NCI-H82 treated with DMSO at 0.1 percent for 48 hours (cell line): ENCODE data around the gene SPSB1.
A peak's percentile ranks its signal among the peaks of the same experiment; 100 is the strongest.
"Not testable (repeated sequence)": the region's sequence is repeated elsewhere in the genome, so short reads cannot be mapped to it uniquely, and the experiment has no call there.

ENCODE experiments used
- DNase-seq: peaks from one replicate; lab custom pipeline; 2025; ENCODE audit not compliant: unreplicated experiment; lab: John Stamatoyannopoulos, UW

The SPSB1 gene

DNA sequence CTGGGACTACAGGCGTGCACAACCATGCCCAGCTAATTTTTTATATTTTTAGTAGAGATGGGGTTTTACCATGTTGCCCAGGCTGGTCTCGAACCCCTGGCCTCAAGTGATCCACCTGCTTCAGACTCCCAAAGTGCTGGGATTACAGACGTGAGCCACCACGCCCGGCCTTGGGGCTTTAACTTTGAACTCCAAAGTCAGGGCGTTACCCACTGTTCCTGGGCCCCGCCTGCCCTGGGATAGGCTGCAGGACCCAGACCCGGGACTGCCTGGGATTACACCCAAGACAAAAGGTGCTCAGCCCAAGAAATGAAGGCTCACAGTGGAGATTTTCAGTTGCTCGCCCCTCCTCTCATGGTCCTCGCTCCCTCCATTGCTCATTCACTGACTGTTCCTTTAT is 92.7 kb downstream of the SPSB1 start:
- not testable (repeated sequence) for DNase-seq

DNA sequence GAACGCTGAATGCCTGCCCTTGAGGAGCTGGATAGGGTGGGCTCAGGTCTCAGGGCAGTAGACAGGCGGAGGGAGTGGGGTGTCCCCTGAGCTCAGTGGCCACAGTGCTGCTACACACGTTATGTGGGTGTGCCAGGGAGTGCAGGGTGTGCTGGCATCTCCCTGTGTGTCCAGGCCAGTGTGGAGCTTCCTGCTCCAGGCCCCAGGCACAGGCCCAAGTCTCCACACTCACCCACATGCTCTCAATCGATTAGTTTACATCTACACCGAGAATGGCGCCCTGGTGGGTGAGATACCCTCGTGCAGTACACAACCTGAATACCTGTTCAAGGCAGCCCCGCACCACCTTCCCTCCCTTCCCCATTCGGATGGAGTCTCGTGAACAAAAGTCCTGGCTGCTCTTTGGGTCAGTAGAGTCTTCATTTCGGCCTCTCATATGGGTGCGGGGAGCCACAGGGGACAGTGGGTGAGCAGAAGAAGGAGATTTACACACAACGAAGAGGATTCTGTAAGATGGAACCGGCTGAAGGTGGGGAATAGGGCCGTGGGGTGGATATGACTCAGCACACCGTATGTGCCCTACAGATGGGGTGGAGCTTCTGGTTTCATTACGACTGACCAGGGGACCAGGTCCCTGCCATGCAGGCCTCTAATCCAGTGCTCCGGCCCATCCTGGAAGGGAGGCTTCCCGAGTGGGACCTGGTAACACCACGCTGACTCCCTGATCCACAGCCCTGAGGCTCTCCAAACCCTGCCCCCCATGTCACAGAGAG is 93.3 kb downstream of the SPSB1 start:
- no peak for DNase-seq

- DNase-seq, result no peak
These were observed 95.9 kb downstream of the SPSB1 start for GRCh38 chr1:9388335-9389180.

- no peak for DNase-seq
These were observed 97.3 kb downstream of the SPSB1 start for GRCh38 chr1:9389968-9390367.

DNA sequence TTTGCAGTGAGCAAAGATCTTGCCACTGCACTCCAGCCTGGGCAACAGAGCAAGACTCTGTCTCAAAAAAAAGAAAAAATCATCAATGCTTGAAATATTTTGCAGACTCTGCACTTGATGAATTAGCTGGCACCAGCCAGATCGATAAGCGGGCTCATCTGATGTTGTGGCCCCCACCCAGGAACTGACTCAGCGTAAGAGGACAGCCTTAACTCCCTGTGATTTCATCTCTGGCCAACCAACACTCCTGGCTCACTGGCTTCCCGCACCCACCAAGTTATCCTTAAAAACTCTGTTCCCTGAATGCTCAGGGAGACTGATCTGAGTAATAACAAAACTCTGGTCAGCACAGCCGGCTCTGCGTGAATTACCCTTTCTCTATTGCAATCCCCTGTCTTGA is 98.9 kb downstream of the SPSB1 start:
- DNase-seq, result no peak

GRCh38 chr1:9394010-9394409 is 101.3 kb downstream of the SPSB1 start:
- DNase-seq, result no peak

GRCh38 chr1:9395018-9395417 is 102.3 kb downstream of the SPSB1 start:
- DNase-seq, result no peak

DNA sequence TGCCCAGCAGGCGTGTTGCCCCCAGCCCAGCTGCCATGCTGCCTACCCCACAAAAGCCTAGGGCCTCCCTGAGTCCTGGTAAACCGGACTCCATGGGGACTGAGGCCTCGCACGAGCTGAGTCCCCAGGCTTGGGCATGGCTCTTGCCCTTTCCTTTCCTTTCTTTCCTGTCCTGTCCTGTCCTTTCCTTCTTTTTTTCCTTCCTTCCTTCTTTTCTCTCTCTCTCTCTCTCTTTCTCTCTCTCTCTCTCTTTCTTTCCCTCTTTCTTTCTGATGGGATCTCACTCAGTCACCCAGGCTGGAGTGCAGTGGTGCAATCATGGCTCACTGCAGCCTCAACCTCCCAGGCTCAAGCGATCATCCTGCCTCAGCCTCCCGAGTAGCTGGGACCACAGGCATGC is 104.4 kb downstream of the SPSB1 start:
- DNase-seq, result no peak

DNA sequence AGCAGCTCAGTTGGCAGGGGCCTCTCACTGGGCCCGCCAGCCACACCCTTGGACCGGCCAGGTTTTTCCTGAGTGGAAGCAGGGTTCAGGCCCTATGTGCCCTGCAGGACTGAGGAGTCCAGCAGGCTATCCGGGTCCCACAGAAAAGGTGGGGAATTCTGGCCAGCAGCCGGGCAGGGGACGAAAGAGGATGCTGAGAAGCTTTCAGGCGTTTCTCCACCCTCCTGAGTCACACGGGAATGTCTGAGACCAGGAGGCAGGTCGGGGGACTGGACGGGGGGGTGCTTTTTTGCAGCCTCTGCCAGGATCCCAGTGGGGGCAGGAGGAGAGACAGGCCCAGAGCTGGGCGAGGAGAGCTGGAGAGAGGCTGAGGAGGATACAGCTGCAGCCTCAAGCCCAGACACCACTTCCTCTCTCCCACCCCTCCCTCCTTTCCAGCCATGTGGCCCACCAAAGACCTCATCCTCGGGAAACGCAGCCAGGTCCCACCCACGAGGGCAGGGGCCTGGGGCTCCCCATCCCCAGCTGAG is 105.4 kb downstream of the SPSB1 start:
- DNase-seq, result no peak

GRCh38 chr1:9399510-9400424 is 107.1 kb downstream of the SPSB1 start:
- peak; percentile 70 for DNase-seq

- DNase-seq, result no peak
These were observed 107.9 kb downstream of the SPSB1 start for GRCh38 chr1:9400425-9401079.

- DNase-seq, result no peak
These were observed 108.4 kb downstream of the SPSB1 start for GRCh38 chr1:9401080-9401453.

DNA sequence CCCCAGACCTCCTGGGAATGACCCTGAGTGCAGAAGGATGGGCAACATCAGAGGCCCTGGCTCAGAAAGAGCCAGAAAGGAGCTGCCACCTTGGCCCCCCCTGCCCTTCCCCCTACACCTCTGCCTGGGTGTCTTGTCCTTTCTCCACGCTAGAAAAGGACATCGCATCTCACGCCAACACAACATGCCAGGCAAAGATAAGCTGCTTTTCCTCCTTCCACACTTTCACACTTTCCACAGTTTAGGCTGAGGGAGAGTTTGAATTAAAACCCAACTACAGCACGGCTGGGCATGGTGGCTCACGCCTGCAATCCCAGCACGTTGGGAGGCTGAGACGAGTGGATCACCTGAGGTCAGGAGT is 109.5 kb downstream of the SPSB1 start:
- DNase-seq, result no peak

- no peak for DNase-seq
These were observed 110.1 kb downstream of the SPSB1 start for GRCh38 chr1:9402717-9403225.

GRCh38 chr1:9404117-9404914 is 111.6 kb downstream of the SPSB1 start:
- no peak for DNase-seq

DNA sequence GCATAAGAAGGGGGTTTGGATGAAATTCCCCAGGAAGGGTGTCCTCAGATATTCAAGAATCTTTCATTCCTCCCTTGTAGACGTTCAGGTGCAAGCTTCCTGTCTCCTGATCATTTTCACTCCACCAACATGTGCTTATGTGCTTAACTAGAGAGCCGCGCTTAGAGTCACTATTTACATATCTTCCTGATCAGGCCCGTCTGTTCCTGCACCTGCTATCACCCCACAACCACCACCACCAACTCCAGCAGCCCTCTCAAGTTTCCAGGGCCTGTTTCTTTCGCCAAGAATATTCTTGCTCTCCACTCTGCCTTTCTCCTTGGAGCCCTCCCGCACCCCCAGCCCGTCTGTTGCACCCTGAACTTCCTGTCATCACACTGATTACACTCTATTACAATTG is 113.4 kb downstream of the SPSB1 start:
- DNase-seq, result peak; percentile 61

GRCh38 chr1:9410737-9411297 is 118.1 kb downstream of the SPSB1 start:
- no peak for DNase-seq

DNA sequence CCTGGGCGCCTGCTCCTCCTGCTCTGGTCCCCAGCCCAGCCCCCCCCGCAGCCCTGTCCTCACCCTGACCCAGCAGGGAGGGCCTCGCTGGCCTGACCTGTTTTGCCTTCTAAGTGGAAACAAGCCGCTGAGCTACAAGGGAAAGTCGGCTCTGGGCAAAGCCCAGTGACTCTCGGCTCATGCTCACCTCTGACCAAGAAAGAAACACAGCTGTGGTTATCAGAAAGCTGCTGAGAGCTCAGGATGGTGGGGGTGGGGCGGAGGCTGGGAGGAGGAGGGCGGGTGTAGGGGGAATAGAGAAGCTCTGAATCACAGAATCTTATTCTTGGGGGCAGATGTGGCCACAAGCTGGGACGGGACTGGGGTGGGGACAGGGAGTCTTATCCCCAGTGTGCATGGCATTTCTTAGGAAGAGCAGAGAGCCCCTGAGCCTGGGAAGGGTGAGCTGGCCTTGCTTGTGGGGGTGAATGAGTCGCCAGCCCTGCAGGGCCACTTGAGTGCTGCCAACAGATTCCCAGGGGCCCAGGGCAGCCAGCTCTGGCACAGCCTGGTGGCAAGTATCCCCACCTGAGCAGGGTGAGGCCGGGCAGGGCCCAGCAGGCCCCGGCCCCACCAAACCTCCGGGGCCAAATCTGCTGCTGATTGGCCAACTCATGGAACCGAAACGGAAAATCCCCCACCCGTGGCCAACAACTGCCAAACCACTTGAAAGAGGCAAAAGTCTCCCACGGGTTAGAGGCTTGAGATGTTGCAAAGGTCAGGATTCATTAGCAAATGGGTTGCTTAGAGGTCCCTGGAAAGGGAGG is 120.6 kb downstream of the SPSB1 start:
- DNase-seq, result peak; percentile 75

DNA sequence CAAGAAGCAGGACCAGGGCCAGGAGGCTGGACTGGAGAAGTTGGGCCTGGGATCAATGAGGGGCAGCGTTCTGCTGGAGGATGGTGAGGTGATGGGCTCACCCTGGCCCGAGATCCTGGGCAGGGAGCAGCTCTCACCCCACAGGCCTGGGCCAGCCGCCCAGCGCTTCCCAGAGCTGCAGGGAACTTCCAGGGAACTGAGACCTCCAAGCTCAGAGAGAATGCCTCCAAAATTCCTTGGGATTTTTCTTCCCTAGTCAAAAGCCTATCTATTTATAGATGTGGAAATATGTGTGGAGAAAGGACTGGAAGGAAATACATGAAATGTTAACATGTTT is 121.2 kb downstream of the SPSB1 start:
- no peak for DNase-seq
